CD8-positive, alpha-beta memory T cell (primary cell): ENCODE results near the gene AMT. TPM values are rescaled to one million over a fixed set of nuclear protein-coding genes. Genes with fewer than 3 reads are reported as not detected.

Experiments
- CTCF ChIA-PET: fragments of 350-600 bp; sonication (Branson Sonifier 250); formaldehyde crosslinking; loops from one replicate; lab custom pipeline; 2021; ENCODE audit warnings: antibody characterized with exemption; lab: Charles Lee
- POLR2A ChIA-PET: fragments of 350-600 bp; sonication (Branson Sonifier 250); formaldehyde crosslinking; loops from one replicate; lab custom pipeline; 2021; ENCODE audit warnings: antibody characterized with exemption; lab: Charles Lee
- DNase-seq, 5 donors: peaks; one replicate each; pipeline versions ENCODE4 v3.0.0 to v3.0.0-alpha.2; 2020 to 2022; ENCODE audit warnings: mixed read lengths in 1 of 5
- H3K27ac ChIP-seq: one replicate; pipeline ENCODE4 v1.7.0; 2013; ENCODE audit warnings: low read depth, mild to moderate bottlenecking, low read length, moderate library complexity
- H3K27me3 ChIP-seq: 2 replicates; pipeline ENCODE4 v1.7.0; 2013; ENCODE audit warnings: low read length, mild to moderate bottlenecking; ENCODE audit not compliant: insufficient read depth, poor library complexity, severe bottlenecking
- H3K36me3 ChIP-seq: 2 replicates; pipeline ENCODE4 v1.7.0; 2013; ENCODE audit warnings: mild to moderate bottlenecking, low read length, moderate library complexity; ENCODE audit not compliant: insufficient read depth
- H3K4me1 ChIP-seq: 2 replicates; pipeline ENCODE4 v1.7.0; 2013; ENCODE audit warnings: mild to moderate bottlenecking, low read length, moderate library complexity; ENCODE audit not compliant: insufficient read depth
- H3K4me3 ChIP-seq: 2 replicates; pipeline ENCODE4 v1.7.0; 2013; ENCODE audit warnings: mild to moderate bottlenecking, low read length
- H3K9me3 ChIP-seq: 2 replicates; pipeline ENCODE4 v1.7.0; 2013; ENCODE audit warnings: mild to moderate bottlenecking, low read length
- H3K27ac Mint-ChIP-seq, 8 donors: one replicate each; pipeline ENCODE4 v1.8.0; 2020 to 2021; ENCODE audit warnings: mixed read lengths in 8 of 8, mild to moderate bottlenecking in 6 of 8, inconsistent platforms in 3 of 8, moderate library complexity in 3 of 8
- H3K27me3 Mint-ChIP-seq, 2 donors: one replicate each; pipeline ENCODE4 v1.8.0; 2020 to 2021; ENCODE audit warnings: mixed read lengths in 2 of 2, mild to moderate bottlenecking in 1 of 2, moderate library complexity in 1 of 2
- H3K36me3 Mint-ChIP-seq, 3 donors: one replicate each; pipeline ENCODE4 v1.8.0; 2020 to 2021; ENCODE audit warnings: mixed read lengths in 3 of 3, inconsistent platforms in 1 of 3, mild to moderate bottlenecking in 1 of 3
- H3K4me1 Mint-ChIP-seq, 3 donors: one replicate each; pipeline ENCODE4 v1.8.0; 2020 to 2021; ENCODE audit warnings: mixed read lengths in 3 of 3, inconsistent platforms in 1 of 3, mild to moderate bottlenecking in 1 of 3
- H3K4me3 Mint-ChIP-seq, 7 donors: one replicate each; pipeline ENCODE4 v1.8.0; 2020 to 2021; ENCODE audit warnings: mixed read lengths in 7 of 7, mild to moderate bottlenecking in 6 of 7, moderate library complexity in 4 of 7, inconsistent platforms in 2 of 7
- H3K9me3 Mint-ChIP-seq, 5 donors: one replicate each; pipeline ENCODE4 v1.8.0; 2020 to 2022; ENCODE audit warnings: mixed read lengths in 5 of 5, mild to moderate bottlenecking in 3 of 5, moderate library complexity in 2 of 5, inconsistent platforms in 1 of 5
- polyA plus RNA-seq: library from polyadenylated mRNA; unstranded; fragments of 300-500 nt; fragmentation: Illumina TruSeq; gene quantifications from one replicate; pipeline ENCODE4 v1.2.3, GENCODE V29; 2021
- total RNA-seq, 2 experiments: library from RNA; stranded (reverse); gene quantifications; one replicate each; pipeline ENCODE4 v1.2.3, GENCODE V29; 2021

Gene AMT
- total RNA-seq (1 to 10 TPM; 1.3 to 1.6 TPM), polyA plus RNA-seq (0.62 TPM)

GRCh38 chr3:49422379-49423248 is at the start of gene AMT:
Gene AMT (minus strand): TSS chr3:49422473. CDS start chr3:49422450, 23 bp downstream.
- CTCF ChIA-PET = no interaction called here
- DNase-seq = no peak
- Mint-ChIP-seq H3K27ac (peak within 1 kb of the TSS in 4 of 8 donors; percentile 17 to 78 (median 57)), H3K4me3 (no peak within 1 kb of the TSS), H3K9me3 (no peaks in the 10 kb centered on the region), H3K36me3 (peaks cover 0 to 46% (median 9%) of the 10 kb centered on the region in 3 donors), H3K4me1 (peaks cover 23 to 52% (median 39%) of the 10 kb centered on the region in 3 donors), H3K27me3 (peaks cover 0 to 1% of the 10 kb centered on the region in 2 donors)
- Histone ChIP-seq H3K4me1 (peaks cover 10% of the 10 kb centered on the region), H3K27me3 (no peaks in the 10 kb centered on the region), H3K36me3 (peaks cover 8% of the 10 kb centered on the region), H3K27ac (no peak within 1 kb of the TSS), H3K9me3 (no peaks in the 10 kb centered on the region), H3K4me3 (no peak within 1 kb of the TSS)
- POLR2A ChIA-PET = no interaction called here

- POLR2A ChIA-PET = interaction anchor here (1.2 to 2.4 kb wide), 3 partner anchors 42 to 350 kb away, joined by 4 to 23 read pairs (median 4); partner anchors contain the start of genes NICN1, USP19 and USP4
- Histone ChIP-seq H3K27me3 (no peaks in the 10 kb centered on the region), H3K4me1 (peaks cover 25% of the 10 kb centered on the region), H3K27ac (peak overlapping the region; percentile 82), H3K36me3 (no peaks in the 10 kb centered on the region), H3K9me3 (no peaks in the 10 kb centered on the region), H3K4me3 (peak overlapping the region; percentile 87)
- Mint-ChIP-seq H3K27me3 (no peaks in the 10 kb centered on the region), H3K4me1 (peaks cover 22 to 28% (median 25%) of the 10 kb centered on the region in 3 donors), H3K36me3 (peaks cover 0 to 12% (median 0%) of the 10 kb centered on the region in 3 donors), H3K27ac (peak overlapping the region; percentile 87 to 98 (median 94)), H3K9me3 (no peaks in the 10 kb centered on the region), H3K4me3 (peak overlapping the region; percentile 86 to 95 (median 90))
- CTCF ChIA-PET = interaction anchor here (0.5 to 1.4 kb wide), 4 partner anchors 9 to 64 kb away, joined by 3 to 5 read pairs (median 3); partner anchors contain the start of genes RHOA and TCTA
- no peak for DNase-seq
These were observed 48.6 kb upstream of the AMT start for GRCh38 chr3:49470714-49471420.

- H3K27ac ChIP-seq = peak within 1 kb of the TSS; percentile 82
- DNase-seq = peak; percentile 94 to 96 (median 95)
- Mint-ChIP-seq H3K36me3 (peaks cover 0 to 11% (median 0%) of the 10 kb centered on the region in 3 donors), H3K4me3 (peak within 1 kb of the TSS; percentile 89 to 95 (median 90)), H3K27ac (peak within 1 kb of the TSS; percentile 93 to 98 (median 96)), H3K9me3 (no peaks in the 10 kb centered on the region), H3K27me3 (no peaks in the 10 kb centered on the region), H3K4me1 (peaks cover 22 to 26% (median 24%) of the 10 kb centered on the region in 3 donors)
- H3K9me3 ChIP-seq = no peaks in the 10 kb centered on the region
- peak within 1 kb of the TSS; percentile 96 for H3K4me3 ChIP-seq
- H3K36me3 ChIP-seq = no peaks in the 10 kb centered on the region
- ChIA-PET CTCF (interaction anchor here (0.5 to 1.4 kb wide), 6 partner anchors 8 to 563 kb away, joined by 3 to 5 read pairs (median 3); partner anchors contain the start of genes KLHDC8B, RHOA and TCTA), POLR2A (interaction anchor here (0.5 to 2.4 kb wide), 10 partner anchors 16 to 901 kb away, joined by 3 to 23 read pairs (median 4); partner anchors contain the start of genes NICN1, QRICH1, RHOA and TCTA)
- H3K4me1 ChIP-seq = peaks cover 25% of the 10 kb centered on the region
- H3K27me3 ChIP-seq = no peaks in the 10 kb centered on the region
These were observed 47.9 kb upstream of the AMT start, which contains the start of gene DAG1 for GRCh38 chr3:49469936-49470713. Gene DAG1 (plus strand): TSS chr3:49470267. CDS start chr3:49510535, 40,268 bp downstream.

GRCh38 chr3:49469037-49469935 is 47.0 kb upstream of the AMT start:
- no peaks in the 10 kb centered on the region for H3K9me3 ChIP-seq
- Mint-ChIP-seq H3K4me1 (peaks cover 22 to 26% (median 24%) of the 10 kb centered on the region in 3 donors), H3K9me3 (no peaks in the 10 kb centered on the region), H3K36me3 (peaks cover 0 to 11% (median 0%) of the 10 kb centered on the region in 3 donors), H3K4me3 (peak overlapping the region; percentile 87 to 95 (median 90)), H3K27me3 (no peaks in the 10 kb centered on the region), H3K27ac (peak overlapping the region; percentile 89 to 97 (median 92))
- H3K4me1 ChIP-seq = peaks cover 25% of the 10 kb centered on the region
- H3K4me3 ChIP-seq = peak overlapping the region; percentile 96
- POLR2A ChIA-PET = interaction anchor here (0.6 to 2.4 kb wide), 7 partner anchors 15 to 375 kb away, joined by 3 to 23 read pairs (median 4); partner anchors contain the start of genes NICN1, QRICH1, RHOA and TCTA
- peak in 1 of 5 donors; percentile 52 for DNase-seq
- CTCF ChIA-PET = interaction anchor here (1.1 to 1.4 kb wide), 3 partner anchors 8 to 298 kb away, joined by 3 to 5 read pairs (median 3); partner anchors contain the start of genes KLHDC8B, RHOA and TCTA
- H3K36me3 ChIP-seq = no peaks in the 10 kb centered on the region
- H3K27ac ChIP-seq = peak overlapping the region; percentile 80
- no peaks in the 10 kb centered on the region for H3K27me3 ChIP-seq

GRCh38 chr3:49466085-49466484 is 43.8 kb upstream of the AMT start:
- peaks cover 12% of the 10 kb centered on the region for H3K4me1 ChIP-seq
- H3K36me3 ChIP-seq = no peaks in the 10 kb centered on the region
- H3K27ac Mint-ChIP-seq = no peak overlapping the region
- DNase-seq = no peak
- POLR2A ChIA-PET = no interaction called here
- H3K27me3 Mint-ChIP-seq = no peaks in the 10 kb centered on the region
- H3K9me3 ChIP-seq = no peaks in the 10 kb centered on the region
- H3K36me3 Mint-ChIP-seq = peaks cover 0 to 5% (median 0%) of the 10 kb centered on the region in 3 donors
- no peaks in the 10 kb centered on the region for H3K27me3 ChIP-seq
- no peak overlapping the region for H3K4me3 ChIP-seq
- no peaks in the 10 kb centered on the region for H3K9me3 Mint-ChIP-seq
- peaks cover 10 to 12% (median 11%) of the 10 kb centered on the region in 3 donors for H3K4me1 Mint-ChIP-seq
- no peak overlapping the region for H3K4me3 Mint-ChIP-seq
- CTCF ChIA-PET = no interaction called here
- no peak overlapping the region for H3K27ac ChIP-seq

- Histone ChIP-seq H3K27ac (no peak overlapping the region), H3K9me3 (no peaks in the 10 kb centered on the region), H3K4me1 (peaks cover 8% of the 10 kb centered on the region), H3K36me3 (no peaks in the 10 kb centered on the region), H3K4me3 (no peak overlapping the region), H3K27me3 (no peaks in the 10 kb centered on the region)
- H3K4me3 Mint-ChIP-seq = no peak overlapping the region
- ChIA-PET POLR2A (no interaction called here), CTCF (no interaction called here)
- DNase-seq = no peak
- H3K27ac Mint-ChIP-seq = peak overlapping the region in 1 of 8 donors; percentile 61
- peaks cover 0 to 2% (median 0%) of the 10 kb centered on the region in 3 donors for H3K36me3 Mint-ChIP-seq
- no peaks in the 10 kb centered on the region for H3K9me3 Mint-ChIP-seq
- no peaks in the 10 kb centered on the region for H3K27me3 Mint-ChIP-seq
- H3K4me1 Mint-ChIP-seq = peaks cover 6 to 7% (median 7%) of the 10 kb centered on the region in 3 donors
These were observed 43.2 kb upstream of the AMT start for GRCh38 chr3:49465270-49466034.
